Stomach smooth muscle (tissue), 2 donors: ENCODE data around the gene PTPN3.
A peak's percentile ranks its signal among the peaks of the same experiment; 100 is the strongest.
"Not testable (repeated sequence)": the region's sequence is repeated elsewhere in the genome, so short reads cannot be mapped to it uniquely, and the experiment has no call there.

Experiments
- H3K27ac ChIP-seq: one replicate; pipeline ENCODE4 v1.7.0; 2013; ENCODE audit warnings: mild to moderate bottlenecking, low read length, inconsistent platforms
- H3K27me3 ChIP-seq, 2 donors: one replicate each; pipeline ENCODE4 v1.7.0; 2013; ENCODE audit warnings: low read length in 2 of 2; ENCODE audit not compliant: insufficient read depth in 2 of 2, control insufficient read depth in 1 of 2
- H3K36me3 ChIP-seq, 2 donors: one replicate each; pipeline ENCODE4 v1.7.0; 2013; ENCODE audit warnings: low read length in 2 of 2; ENCODE audit not compliant: control insufficient read depth in 2 of 2, insufficient read depth in 2 of 2
- H3K4me1 ChIP-seq: one replicate; pipeline ENCODE4 v1.7.0; 2013; ENCODE audit warnings: low read length; ENCODE audit not compliant: control insufficient read depth, insufficient read depth
- H3K4me3 ChIP-seq, 2 donors: one replicate each; pipeline ENCODE4 v1.7.0; 2013; ENCODE audit warnings: low read length in 2 of 2
- H3K9ac ChIP-seq, 2 donors: one replicate each; pipeline ENCODE4 v1.7.0; 2013; ENCODE audit warnings: low read length in 2 of 2, mild to moderate bottlenecking in 1 of 2
- H3K9me3 ChIP-seq, 2 donors: one replicate each; pipeline ENCODE4 v1.7.0; 2013; ENCODE audit warnings: low read length in 2 of 2; ENCODE audit not compliant: control insufficient read depth in 2 of 2
- donor health status: healthy.
- donor health status: Pancreatic carcinoma.

Gene PTPN3

GRCh38 chr9:109498195-109499092, at the start of gene PTPN3:
TSS of gene PTPN3 (minus strand) at chr9:109498307. CDS start at chr9:109463434, 34,873 bp downstream.
- no peaks in the 10 kb centered on the region for H3K36me3 ChIP-seq
- no peak within 1 kb of the TSS for H3K9ac ChIP-seq
- no peaks in the 10 kb centered on the region for H3K9me3 ChIP-seq
- no peak within 1 kb of the TSS for H3K27ac ChIP-seq
- H3K27me3 ChIP-seq, result peaks cover 48 to 56% of the 10 kb centered on the region in 2 donors
- peaks cover 15% of the 10 kb centered on the region for H3K4me1 ChIP-seq
- peak within 1 kb of the TSS in 1 of 2 donors; percentile 64 for H3K4me3 ChIP-seq

- H3K27me3 ChIP-seq, H3K9me3 ChIP-seq, H3K36me3 ChIP-seq, H3K9ac ChIP-seq, H3K4me1 ChIP-seq, H3K27ac ChIP-seq, H3K4me3 ChIP-seq: not testable (repeated sequence)
Measured at GRCh38 chr9:109544954-109545353, 46.8 kb upstream of the PTPN3 start.

GRCh38 chr9:109542922-109543321, 44.8 kb upstream of the PTPN3 start:
- Histone ChIP-seq H3K27ac (no peak overlapping the region), H3K4me3 (no peak overlapping the region), H3K36me3 (no peaks in the 10 kb centered on the region), H3K9ac (no peak overlapping the region), H3K4me1 (no peaks in the 10 kb centered on the region), H3K9me3 (peaks cover 3 to 8% of the 10 kb centered on the region in 2 donors), H3K27me3 (peaks cover 0 to 5% of the 10 kb centered on the region in 2 donors)

GRCh38 chr9:109538346-109538745, 40.2 kb upstream of the PTPN3 start:
- Histone ChIP-seq H3K9ac (no peak overlapping the region), H3K36me3 (no peaks in the 10 kb centered on the region), H3K4me3 (no peak overlapping the region), H3K4me1 (no peaks in the 10 kb centered on the region), H3K9me3 (no peaks in the 10 kb centered on the region), H3K27ac (no peak overlapping the region), H3K27me3 (peaks cover 7 to 11% of the 10 kb centered on the region in 2 donors)

- H3K27ac ChIP-seq, result no peak overlapping the region
- H3K9ac ChIP-seq, result no peak overlapping the region
- peaks cover 7 to 11% of the 10 kb centered on the region in 2 donors for H3K27me3 ChIP-seq
- no peaks in the 10 kb centered on the region for H3K9me3 ChIP-seq
- H3K4me3 ChIP-seq, result no peak overlapping the region
- no peaks in the 10 kb centered on the region for H3K36me3 ChIP-seq
- H3K4me1 ChIP-seq, result no peaks in the 10 kb centered on the region
Measured at GRCh38 chr9:109537288-109537687, 39.2 kb upstream of the PTPN3 start.

- Histone ChIP-seq H3K27ac (no peak overlapping the region), H3K9ac (no peak overlapping the region), H3K36me3 (no peaks in the 10 kb centered on the region), H3K9me3 (no peaks in the 10 kb centered on the region), H3K4me1 (no peaks in the 10 kb centered on the region), H3K4me3 (no peak overlapping the region), H3K27me3 (peaks cover 7 to 11% of the 10 kb centered on the region in 2 donors)
Measured at GRCh38 chr9:109536859-109537258, 38.8 kb upstream of the PTPN3 start.

GRCh38 chr9:109535365-109535764, 37.3 kb upstream of the PTPN3 start:
- Histone ChIP-seq H3K27me3 (peaks cover 7 to 11% of the 10 kb centered on the region in 2 donors), H3K9me3 (no peaks in the 10 kb centered on the region), H3K4me3 (no peak overlapping the region), H3K9ac (no peak overlapping the region), H3K4me1 (no peaks in the 10 kb centered on the region), H3K27ac (no peak overlapping the region), H3K36me3 (no peaks in the 10 kb centered on the region)

- Histone ChIP-seq H3K9me3 (no peaks in the 10 kb centered on the region), H3K4me1 (no peaks in the 10 kb centered on the region), H3K9ac (no peak overlapping the region), H3K27me3 (peaks cover 6 to 7% of the 10 kb centered on the region in 2 donors), H3K36me3 (no peaks in the 10 kb centered on the region), H3K27ac (no peak overlapping the region), H3K4me3 (no peak overlapping the region)
Measured at GRCh38 chr9:109534151-109534550, 36.0 kb upstream of the PTPN3 start.

GRCh38 chr9:109532652-109533051, 34.5 kb upstream of the PTPN3 start:
- not testable (repeated sequence) for H3K27ac ChIP-seq, H3K27me3 ChIP-seq, H3K4me3 ChIP-seq, H3K36me3 ChIP-seq, H3K9me3 ChIP-seq, H3K9ac ChIP-seq, H3K4me1 ChIP-seq

- Histone ChIP-seq H3K4me3 (no peak overlapping the region), H3K4me1 (peaks cover 3% of the 10 kb centered on the region), H3K27ac (no peak overlapping the region), H3K9ac (no peak overlapping the region), H3K36me3 (no peaks in the 10 kb centered on the region), H3K27me3 (no peaks in the 10 kb centered on the region), H3K9me3 (no peaks in the 10 kb centered on the region)
Measured at GRCh38 chr9:109522106-109522505, 24.0 kb upstream of the PTPN3 start.

- H3K36me3 ChIP-seq, result no peaks in the 10 kb centered on the region
- no peaks in the 10 kb centered on the region for H3K27me3 ChIP-seq
- H3K4me3 ChIP-seq, result no peak overlapping the region
- H3K4me1 ChIP-seq, result peaks cover 3% of the 10 kb centered on the region
- H3K9ac ChIP-seq, result no peak overlapping the region
- no peaks in the 10 kb centered on the region for H3K9me3 ChIP-seq
- no peak overlapping the region for H3K27ac ChIP-seq
Measured at GRCh38 chr9:109520475-109521132, 22.5 kb upstream of the PTPN3 start.
